COLO668 (cell line): ENCODE measurements around the gene DMAC2.
"Not testable (repeated sequence)": the region's sequence is repeated elsewhere in the genome, so short reads cannot be mapped to it uniquely, and the experiment has no call there.

Experiments used
- DNase-seq: peaks from one replicate; lab custom pipeline; 2025; ENCODE audit not compliant: unreplicated experiment; lab: John Stamatoyannopoulos, UW

The DMAC2 gene

GRCh38 chr19:41402010-41402409, 37.7 kb downstream of the DMAC2 start:
- DNase-seq = no peak

GRCh38 chr19:41401483-41401882, 38.2 kb downstream of the DMAC2 start:
- no peak for DNase-seq

- DNase-seq = no peak
These were observed 40.2 kb downstream of the DMAC2 start for GRCh38 chr19:41399525-41399924.

- DNase-seq = no peak
These were observed 40.6 kb downstream of the DMAC2 start for GRCh38 chr19:41399091-41399490.

GRCh38 chr19:41398598-41398997, 41.1 kb downstream of the DMAC2 start:
- DNase-seq = no peak

- DNase-seq = no peak
These were observed 41.7 kb downstream of the DMAC2 start for GRCh38 chr19:41398050-41398418.

GRCh38 chr19:41397086-41398049, 42.3 kb downstream of the DMAC2 start, which contains the start of the genes BCKDHA and EXOSC5:
TSS of gene BCKDHA (plus strand) at chr19:41397818. CDS start at chr19:41397828, 10 bp downstream.
TSS of gene EXOSC5 (minus strand) at chr19:41397359. CDS start at chr19:41397328, 31 bp downstream.
- peak; percentile 99 for DNase-seq

GRCh38 chr19:41395355-41395754, 44.4 kb downstream of the DMAC2 start:
- DNase-seq = no peak

GRCh38 chr19:41392775-41393174, 46.9 kb downstream of the DMAC2 start:
- DNase-seq = no peak

- no peak for DNase-seq
These were observed 48.1 kb downstream of the DMAC2 start for GRCh38 chr19:41391618-41392017.

- no peak for DNase-seq
These were observed 53.3 kb downstream of the DMAC2 start for GRCh38 chr19:41386442-41386841.

- no peak for DNase-seq
These were observed 55.4 kb downstream of the DMAC2 start for GRCh38 chr19:41384351-41384750.

- not testable (repeated sequence) for DNase-seq
These were observed 58.2 kb downstream of the DMAC2 start for GRCh38 chr19:41381536-41381935.
